ENCODE results near the gene EI24. TPM values are rescaled to one million over a fixed set of nuclear protein-coding genes. Genes with fewer than 3 reads are reported as not detected.

The EI24 gene
- total and polyA plus RNA-seq, 2 experiments from 2014 or later, result 76.2 to 130 TPM

DNA sequence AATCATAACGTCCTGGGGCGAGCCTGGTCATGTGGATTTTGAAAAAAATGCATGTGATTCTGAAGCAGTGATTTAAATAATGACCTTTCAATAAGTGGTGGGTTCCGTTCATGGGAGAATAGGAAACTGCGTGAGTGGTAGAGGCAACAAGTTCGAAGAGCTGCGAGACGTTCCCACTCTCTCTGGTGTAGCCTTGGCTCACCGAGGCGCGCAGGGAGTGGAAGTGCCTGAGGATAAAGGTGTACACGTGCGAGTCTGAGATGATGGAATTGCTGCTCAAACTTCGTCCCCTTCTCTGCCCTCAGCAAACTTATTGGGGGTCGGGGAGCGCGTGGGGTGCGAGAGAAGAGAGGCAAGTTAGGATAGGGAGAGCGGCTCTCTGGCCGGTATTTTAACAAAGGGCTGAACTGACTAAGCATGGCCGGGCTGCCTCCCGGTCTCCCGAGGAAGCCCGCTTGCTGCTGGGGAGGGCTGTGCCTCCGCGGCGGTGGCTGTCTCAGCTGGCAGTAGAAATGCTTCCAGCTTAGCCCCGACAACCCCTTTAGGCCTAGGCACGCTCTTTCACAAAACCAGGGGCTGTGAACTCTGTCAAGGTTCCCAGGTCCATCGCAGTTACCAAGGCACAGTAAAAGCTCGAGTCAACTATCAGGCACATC is 22.5 kb downstream of the EI24 start:
- TF ChIP-seq EZH2 (IDR thresholded peaks at IDR 0.05; ENCODE audit: borderline replicate concordance), result no peak
- TF ChIP-seq EZH2phosphoT487 (IDR thresholded peaks at IDR 0.05; ENCODE audit: low read depth, severe bottlenecking, unreplicated experiment), result no peak
- TF ChIP-seq, protein P1, sequence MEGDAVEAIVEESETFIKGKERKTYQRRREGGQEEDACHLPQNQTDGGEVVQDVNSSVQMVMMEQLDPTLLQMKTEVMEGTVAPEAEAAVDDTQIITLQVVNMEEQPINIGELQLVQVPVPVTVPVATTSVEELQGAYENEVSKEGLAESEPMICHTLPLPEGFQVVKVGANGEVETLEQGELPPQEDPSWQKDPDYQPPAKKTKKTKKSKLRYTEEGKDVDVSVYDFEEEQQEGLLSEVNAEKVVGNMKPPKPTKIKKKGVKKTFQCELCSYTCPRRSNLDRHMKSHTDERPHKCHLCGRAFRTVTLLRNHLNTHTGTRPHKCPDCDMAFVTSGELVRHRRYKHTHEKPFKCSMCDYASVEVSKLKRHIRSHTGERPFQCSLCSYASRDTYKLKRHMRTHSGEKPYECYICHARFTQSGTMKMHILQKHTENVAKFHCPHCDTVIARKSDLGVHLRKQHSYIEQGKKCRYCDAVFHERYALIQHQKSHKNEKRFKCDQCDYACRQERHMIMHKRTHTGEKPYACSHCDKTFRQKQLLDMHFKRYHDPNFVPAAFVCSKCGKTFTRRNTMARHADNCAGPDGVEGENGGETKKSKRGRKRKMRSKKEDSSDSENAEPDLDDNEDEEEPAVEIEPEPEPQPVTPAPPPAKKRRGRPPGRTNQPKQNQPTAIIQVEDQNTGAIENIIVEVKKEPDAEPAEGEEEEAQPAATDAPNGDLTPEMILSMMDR (IDR thresholded peaks at IDR 0.05; ENCODE audit: poor library complexity), result no peak
- H4K20me1 ChIP-seq (ENCODE audit: insufficient read depth, poor library complexity, severe bottlenecking), result peaks cover 9% of the 10 kb centered on the region
- peak overlapping the region; percentile 17 for H3K4me3 ChIP-seq
- peak; percentile 55 for DNase-seq (ENCODE audit: low spot score)
- no peaks in the 10 kb centered on the region for H3K36me3 ChIP-seq (replicated peaks; ENCODE audit: insufficient read depth, low read depth)
- H3K4me2 ChIP-seq, result peak overlapping the region; percentile 77
- H3K9me3 ChIP-seq (ENCODE audit: low read depth), result no peaks in the 10 kb centered on the region
- peak overlapping the region; percentile 97 for H3K27ac ChIP-seq
- no peaks in the 10 kb centered on the region for H3K9me2 ChIP-seq (replicated peaks; ENCODE audit: insufficient read depth)
- 8% methylated on average over 30 of the region's 30 CpGs for WGBS (ENCODE audit: low lambda C conversion rate, missing lambda C conversion rate)
- peak overlapping the region; percentile 43 for H2AFZ ChIP-seq
- no peaks in the 10 kb centered on the region for H3K27me3 ChIP-seq
- H3K4me1 ChIP-seq (ENCODE audit: insufficient read depth), result peaks cover 13% of the 10 kb centered on the region
- H3K79me2 ChIP-seq, result peaks cover 44% of the 10 kb centered on the region

DNA sequence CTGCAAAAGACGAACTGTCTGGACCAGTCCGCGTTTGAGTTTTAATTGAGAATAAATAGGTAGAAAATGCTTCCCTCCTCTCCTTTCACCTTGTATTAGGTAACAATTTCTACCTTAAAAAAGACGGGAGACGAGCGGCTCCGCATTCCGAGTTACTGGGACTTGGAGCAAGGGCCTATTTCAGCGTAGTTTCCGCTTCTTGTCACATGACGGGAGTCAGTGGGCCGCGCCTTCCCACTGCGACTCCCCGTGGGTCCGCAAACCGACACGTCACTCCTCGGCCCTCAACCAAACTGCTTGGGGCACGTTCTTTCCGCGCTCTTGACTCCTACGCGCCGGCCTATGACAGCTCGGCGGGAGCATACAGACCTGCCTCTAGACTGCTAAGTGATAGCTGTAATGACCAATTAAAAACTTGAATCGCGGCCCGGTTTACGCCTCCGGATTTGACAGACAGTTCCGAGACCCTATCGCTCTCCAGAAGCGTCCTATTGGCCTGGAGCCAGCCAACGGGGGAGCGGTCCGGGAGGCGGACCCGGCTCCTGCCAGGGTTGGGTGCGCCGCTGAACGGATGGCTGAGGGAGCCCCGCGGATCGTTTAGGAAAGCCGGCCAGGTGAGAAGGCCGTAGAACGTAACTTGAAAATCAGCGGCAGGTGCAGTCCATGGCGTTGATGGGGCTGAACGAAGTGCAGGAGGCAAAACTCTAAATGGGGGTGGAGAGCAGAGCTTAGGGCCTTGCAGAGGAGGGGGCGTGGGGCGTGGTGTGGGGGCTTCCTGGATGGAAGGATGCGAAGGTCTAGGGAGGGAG is 23.2 kb downstream of the EI24 start, which contains the start of gene STT3A:
STT3A (plus strand) TSS at position 548 of the 809 bp plus-strand sequence. CDS start 3,064 bp downstream, outside the sequence.
- H3K4me2 ChIP-seq, result peak within 1 kb of the TSS; percentile 77
- under 1% methylated on average over 54 of the region's 55 CpGs for WGBS (ENCODE audit: low lambda C conversion rate, missing lambda C conversion rate)
- TF ChIP-seq EZH2 (IDR thresholded peaks at IDR 0.05; ENCODE audit: borderline replicate concordance), result no peak
- no peak for TF ChIP-seq EZH2phosphoT487 (IDR thresholded peaks at IDR 0.05; ENCODE audit: low read depth, severe bottlenecking, unreplicated experiment)
- TF ChIP-seq, protein P1 (IDR thresholded peaks at IDR 0.05; ENCODE audit: poor library complexity), result no peak
- no peaks in the 10 kb centered on the region for H3K36me3 ChIP-seq (replicated peaks; ENCODE audit: insufficient read depth, low read depth)
- H2AFZ ChIP-seq, result peak within 1 kb of the TSS; percentile 43
- H3K9me2 ChIP-seq (replicated peaks; ENCODE audit: insufficient read depth), result no peaks in the 10 kb centered on the region
- H3K27me3 ChIP-seq, result no peaks in the 10 kb centered on the region
- peaks cover 13% of the 10 kb centered on the region for H3K4me1 ChIP-seq (ENCODE audit: insufficient read depth)
- H4K20me1 ChIP-seq (ENCODE audit: insufficient read depth, poor library complexity, severe bottlenecking), result peaks cover 9% of the 10 kb centered on the region
- H3K4me3 ChIP-seq, result peak within 1 kb of the TSS; percentile 38
- peak within 1 kb of the TSS; percentile 97 for H3K27ac ChIP-seq
- no peaks in the 10 kb centered on the region for H3K9me3 ChIP-seq (ENCODE audit: low read depth)
- peak; percentile 99 for DNase-seq (ENCODE audit: low spot score)
- peaks cover 52% of the 10 kb centered on the region for H3K79me2 ChIP-seq

DNA sequence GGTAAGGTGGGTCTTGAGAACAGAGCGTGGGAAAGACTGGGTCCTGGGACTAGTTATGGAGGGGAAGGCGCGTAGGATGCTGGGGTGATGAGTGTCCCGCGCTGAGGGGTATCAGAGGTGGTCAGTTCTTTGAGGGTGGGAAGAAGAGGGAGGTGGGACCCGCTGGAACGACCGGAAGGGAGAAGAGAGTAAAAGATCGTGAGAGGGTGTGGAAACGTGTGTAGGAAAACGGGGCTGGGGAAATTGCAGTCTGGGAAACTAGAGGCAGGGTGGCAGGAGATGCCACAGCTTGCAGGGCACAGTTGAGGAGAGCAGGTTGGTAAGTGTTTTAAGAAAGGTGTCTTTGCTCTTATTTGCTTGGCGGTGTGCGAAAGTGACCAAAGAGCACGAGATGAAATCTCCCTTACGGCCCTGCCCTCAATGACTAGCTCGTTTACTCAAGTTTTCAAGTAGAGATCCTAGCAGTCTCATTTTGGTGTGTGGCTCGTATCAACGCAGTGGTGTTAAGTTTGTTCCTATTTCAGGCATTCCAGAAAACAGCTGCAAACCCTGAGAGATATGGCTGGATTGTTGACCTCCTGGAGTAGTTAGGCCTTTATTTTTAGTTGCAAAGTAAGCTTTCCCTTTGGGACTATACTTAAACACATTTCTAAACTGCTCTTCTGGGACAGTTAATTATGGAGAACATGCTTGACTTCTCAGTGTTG is 24.0 kb downstream of the EI24 start:
- H3K4me1 ChIP-seq (ENCODE audit: insufficient read depth), result peaks cover 13% of the 10 kb centered on the region
- H3K27ac ChIP-seq, result peak overlapping the region; percentile 86
- H2AFZ ChIP-seq, result peak overlapping the region; percentile 27
- H3K79me2 ChIP-seq, result peaks cover 59% of the 10 kb centered on the region
- H3K4me2 ChIP-seq, result peak overlapping the region; percentile 77
- H3K9me2 ChIP-seq (replicated peaks; ENCODE audit: insufficient read depth), result no peaks in the 10 kb centered on the region
- H3K36me3 ChIP-seq (replicated peaks; ENCODE audit: insufficient read depth, low read depth), result no peaks in the 10 kb centered on the region
- no peaks in the 10 kb centered on the region for H3K9me3 ChIP-seq (ENCODE audit: low read depth)
- peaks cover 9% of the 10 kb centered on the region for H4K20me1 ChIP-seq (ENCODE audit: insufficient read depth, poor library complexity, severe bottlenecking)
- no peaks in the 10 kb centered on the region for H3K27me3 ChIP-seq
- DNase-seq (ENCODE audit: low spot score), result peak; percentile 57
- under 1% methylated on average over 18 of the region's 18 CpGs for WGBS (ENCODE audit: low lambda C conversion rate, missing lambda C conversion rate)
- TF ChIP-seq EZH2 (IDR thresholded peaks at IDR 0.05; ENCODE audit: borderline replicate concordance) (no peak), EZH2phosphoT487 (IDR thresholded peaks at IDR 0.05; ENCODE audit: low read depth, severe bottlenecking, unreplicated experiment) (no peak)
- TF ChIP-seq, protein P1 (IDR thresholded peaks at IDR 0.05; ENCODE audit: poor library complexity), result no peak
- peak overlapping the region; percentile 38 for H3K4me3 ChIP-seq
